Measurements from ENCODE around the gene GGNBP2.
A peak's percentile ranks its signal among the peaks of the same experiment; 100 is the strongest.

GGNBP2 gene

DNA sequence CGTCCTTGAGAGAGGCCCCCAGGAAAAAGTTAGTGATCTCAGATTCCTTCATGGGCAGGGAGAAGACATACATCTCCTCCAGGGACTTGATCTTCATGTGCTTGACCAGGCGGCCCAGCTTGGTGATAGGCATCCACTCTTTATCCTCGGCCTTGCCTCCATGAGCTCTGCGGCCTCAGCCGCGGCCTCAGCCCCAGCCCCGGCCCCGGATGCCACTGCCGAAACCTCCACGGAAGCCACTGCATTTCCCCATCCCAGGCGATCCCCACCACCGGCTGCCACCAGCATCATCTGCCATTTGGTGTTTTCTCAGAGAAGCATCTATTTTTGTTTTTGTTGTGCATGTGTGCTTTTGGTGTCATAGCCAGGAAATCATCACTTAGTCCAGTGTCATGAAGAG is 30.3 kb downstream of the GGNBP2 start:
- no peak for DNase-seq (ENCODE audit: low read depth)

DNA sequence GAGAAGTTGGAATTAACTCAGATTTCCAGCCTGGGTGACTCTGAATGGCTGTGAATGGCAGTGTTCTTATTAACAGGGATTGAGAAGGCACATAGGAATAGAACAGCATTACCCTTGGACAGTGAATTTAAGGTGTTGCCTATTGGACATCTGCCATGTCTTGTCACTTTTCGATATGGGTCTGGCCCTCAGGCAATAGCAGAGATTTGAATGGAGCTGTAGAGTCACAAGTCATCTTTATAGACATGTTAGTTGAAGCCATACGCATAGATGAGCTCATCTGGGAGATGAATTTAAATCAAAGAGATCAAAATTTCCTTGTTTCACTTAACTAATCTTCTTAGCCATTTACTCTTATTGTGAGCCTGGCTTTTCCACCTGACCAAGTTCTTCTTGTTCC is 32.1 kb downstream of the GGNBP2 start:
- DNase-seq (ENCODE audit: low read depth), result no peak

DNA sequence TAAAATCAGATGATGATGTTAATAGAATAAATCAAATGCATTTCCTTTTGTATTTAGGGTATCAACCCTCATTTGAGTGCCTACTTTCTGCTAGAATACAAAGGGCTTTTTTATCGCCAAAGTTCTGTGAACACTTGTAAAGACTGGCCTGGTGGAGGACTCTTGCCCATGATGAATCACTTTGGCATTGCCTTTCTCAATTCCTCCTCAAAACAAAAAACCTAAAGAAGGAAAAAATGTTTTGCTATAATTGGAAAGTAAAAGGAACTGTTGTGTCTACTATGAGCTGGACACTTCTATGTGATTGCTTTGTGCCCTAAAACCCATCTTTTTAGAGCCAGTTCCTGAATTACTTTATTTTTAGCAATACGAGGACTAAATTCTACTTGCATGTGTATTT is 34.0 kb downstream of the GGNBP2 start:
- DNase-seq (ENCODE audit: low read depth), result no peak

DNA sequence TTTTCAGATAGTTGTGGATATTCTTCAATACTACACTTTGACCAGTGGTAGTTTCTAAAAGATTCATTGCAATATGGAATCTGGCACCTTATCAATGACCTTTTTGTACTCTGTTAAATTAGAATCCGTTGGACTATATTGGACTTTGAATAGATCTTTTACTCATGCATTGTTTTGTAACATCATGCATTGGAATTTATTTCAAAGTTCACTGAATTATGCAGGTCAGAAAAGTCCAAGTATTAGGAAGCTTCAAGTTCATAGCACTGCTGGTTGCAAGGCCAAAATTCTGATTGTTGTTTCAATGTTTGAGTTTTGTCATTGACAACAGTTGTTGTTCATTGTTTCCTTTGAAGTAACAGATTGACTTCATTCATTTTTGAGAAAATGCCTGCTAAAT is 39.1 kb downstream of the GGNBP2 start:
- DNase-seq (ENCODE audit: low read depth), result no peak

DNA sequence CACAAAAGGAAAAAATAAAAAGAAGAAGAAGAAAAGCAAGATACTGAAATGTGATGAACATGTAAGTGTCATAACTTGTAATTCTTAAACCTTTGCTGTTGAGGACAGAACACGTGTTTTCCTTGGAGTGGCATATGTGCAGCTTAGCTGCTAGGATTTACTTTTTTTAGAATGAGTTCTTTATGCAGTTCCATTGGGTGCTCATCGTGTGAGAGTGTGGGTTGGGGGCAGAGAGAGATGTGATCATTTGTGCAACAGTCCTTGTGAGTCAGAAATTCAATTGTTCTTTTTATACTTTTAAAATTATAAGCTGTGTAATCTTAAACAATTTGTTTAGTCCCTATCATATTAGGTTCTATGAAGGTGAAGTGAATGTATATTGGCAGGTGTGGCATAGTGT is 41.4 kb downstream of the GGNBP2 start:
- DNase-seq (ENCODE audit: low read depth), result no peak

DNA sequence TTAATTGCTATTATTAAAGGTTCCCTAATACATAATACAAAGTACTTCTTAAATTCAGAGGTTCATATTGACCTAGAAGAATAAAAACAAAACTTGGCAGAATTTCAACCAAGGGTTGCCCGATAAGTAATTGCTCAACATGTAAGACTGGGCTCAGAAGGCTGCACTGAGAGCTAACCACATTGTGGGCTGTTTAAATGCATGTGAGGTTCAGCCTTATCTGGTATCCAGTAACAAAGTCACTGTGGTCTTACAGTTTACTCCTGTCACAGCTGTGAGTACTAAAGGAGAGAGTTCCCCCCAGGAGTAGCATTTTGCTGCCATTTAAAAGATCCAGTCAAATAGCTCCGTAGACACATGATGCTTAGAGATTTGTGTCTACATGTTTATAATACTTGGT is 45.4 kb downstream of the GGNBP2 start:
- DNase-seq (ENCODE audit: low read depth), result no peak

DNA sequence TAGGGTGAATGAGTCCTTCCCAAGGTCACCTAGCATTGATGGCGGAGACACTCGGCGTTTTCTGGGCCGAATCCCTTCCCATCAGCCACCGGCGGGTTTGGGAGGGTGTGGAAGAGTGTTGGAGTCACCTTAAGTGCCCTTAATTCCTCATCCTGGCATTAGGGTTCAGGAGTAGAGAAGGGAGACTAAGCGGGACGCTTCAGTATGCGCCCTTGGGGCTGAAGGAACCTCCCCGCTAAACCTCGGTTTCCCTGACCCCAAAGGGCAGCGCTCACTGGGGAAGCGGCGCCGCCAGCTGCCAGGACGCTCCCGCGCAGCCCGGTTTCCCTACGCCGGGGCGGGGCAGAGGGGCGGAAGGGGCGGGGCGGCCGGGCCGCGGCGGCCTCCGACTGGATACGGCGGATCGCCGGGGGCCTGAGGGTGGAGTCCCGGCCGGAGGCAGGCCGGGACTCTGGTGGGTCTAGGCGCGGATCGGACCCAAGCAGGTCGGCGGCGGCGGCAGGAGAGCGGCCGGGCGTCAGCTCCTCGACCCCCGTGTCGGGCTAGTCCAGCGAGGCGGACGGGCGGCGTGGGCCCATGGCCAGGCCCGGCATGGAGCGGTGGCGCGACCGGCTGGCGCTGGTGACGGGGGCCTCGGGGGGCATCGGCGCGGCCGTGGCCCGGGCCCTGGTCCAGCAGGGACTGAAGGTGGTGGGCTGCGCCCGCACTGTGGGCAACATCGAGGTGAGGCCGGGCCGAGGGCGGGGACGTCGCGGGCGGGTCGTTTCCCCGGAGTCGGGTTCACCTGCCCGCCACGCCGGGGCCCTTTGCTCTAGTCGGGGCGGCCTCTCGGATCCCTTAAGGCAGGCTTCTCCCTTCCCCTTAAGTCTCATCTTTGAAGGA is 47.0 kb downstream of the GGNBP2 start, which contains the start of gene DHRS11:
TSS of gene DHRS11 (plus strand) at position 446 of the 882 bp plus-strand sequence. CDS start at position 577, 131 bp downstream.
- no peak for DNase-seq (ENCODE audit: low read depth)

DNA sequence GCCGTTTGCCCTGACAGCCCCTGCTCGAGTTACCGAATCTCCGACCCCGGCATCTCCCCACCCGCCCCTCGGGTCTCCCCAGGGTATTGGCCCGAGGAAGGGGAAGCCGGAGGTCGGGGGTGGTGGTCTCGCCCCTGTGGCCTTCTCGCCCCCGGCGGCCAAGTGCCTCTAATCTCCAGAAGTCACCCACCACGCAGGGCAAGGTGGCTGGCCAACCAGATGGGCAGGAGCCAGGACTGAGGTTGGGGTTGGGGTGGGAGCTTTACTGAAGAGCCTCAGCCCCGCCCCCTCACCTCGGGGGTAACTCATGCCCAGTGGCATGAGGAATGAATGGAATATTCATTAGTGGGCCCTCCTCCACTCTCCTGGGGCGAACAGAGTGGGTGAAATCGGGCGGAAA is 47.6 kb downstream of the GGNBP2 start:
- no peak for DNase-seq (ENCODE audit: low read depth)

DNA sequence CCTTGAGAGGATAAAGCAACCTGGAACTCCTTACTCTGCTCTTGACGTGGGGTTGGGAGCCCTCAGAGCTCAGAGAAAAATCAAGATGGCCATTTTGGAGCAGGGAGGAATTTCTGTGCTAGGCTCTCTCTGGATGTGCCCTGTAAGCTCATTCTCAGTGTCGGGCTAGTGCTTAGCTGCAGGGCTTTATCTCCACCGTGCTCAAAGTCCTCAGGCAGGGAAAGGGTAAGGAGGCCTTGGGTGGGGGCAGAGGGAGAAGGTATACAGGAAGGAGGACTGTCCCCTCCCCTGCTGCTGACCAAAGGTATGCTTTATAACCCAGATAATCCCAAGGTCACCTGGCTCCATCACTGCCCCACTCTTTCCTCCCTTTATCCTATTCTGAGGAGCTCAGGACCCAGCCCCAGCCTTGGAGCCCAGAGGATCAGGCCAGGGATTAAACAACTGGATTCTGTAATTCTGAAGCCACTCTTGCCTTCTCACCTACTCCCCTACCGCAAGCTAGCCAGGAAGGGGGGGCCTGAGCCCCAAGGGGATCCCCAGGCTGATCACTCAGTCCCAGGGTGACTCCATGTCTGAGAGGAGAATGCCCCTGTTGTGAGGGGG is 48.1 kb downstream of the GGNBP2 start:
- no peak for DNase-seq (ENCODE audit: low read depth)

DNA sequence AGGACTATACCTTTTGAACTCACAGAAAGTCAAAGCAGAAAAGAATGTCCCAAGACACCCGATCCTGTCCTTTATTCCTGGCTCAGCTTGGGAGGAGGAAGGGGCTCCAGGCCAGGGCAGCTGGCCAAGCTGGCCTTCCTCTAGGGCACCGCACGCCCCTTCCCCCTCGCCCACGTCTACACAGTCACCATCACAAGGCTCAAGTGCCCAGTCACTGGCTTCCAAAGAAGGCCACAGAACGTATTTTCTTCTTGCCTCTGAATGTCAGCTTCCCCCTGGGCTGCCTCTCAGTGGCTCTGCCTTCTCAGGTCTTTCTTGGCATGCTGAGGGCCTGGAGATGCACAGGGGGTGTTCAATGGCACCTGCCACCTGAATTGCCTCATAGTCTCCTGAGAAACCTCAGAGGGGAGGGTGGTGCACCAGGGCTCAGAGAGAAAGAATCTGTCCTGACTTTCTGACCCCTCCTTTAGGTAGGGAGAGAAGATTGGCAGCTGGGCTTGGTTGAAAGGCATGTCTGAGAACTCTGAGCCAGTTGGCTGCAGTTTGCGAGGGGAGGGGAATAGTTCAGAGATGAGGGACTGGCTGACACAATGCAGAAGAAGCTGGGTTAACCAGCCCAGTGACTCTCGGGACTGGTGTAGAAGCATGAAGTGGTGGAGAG is 49.1 kb downstream of the GGNBP2 start:
- no peak for DNase-seq (ENCODE audit: low read depth)

DNA sequence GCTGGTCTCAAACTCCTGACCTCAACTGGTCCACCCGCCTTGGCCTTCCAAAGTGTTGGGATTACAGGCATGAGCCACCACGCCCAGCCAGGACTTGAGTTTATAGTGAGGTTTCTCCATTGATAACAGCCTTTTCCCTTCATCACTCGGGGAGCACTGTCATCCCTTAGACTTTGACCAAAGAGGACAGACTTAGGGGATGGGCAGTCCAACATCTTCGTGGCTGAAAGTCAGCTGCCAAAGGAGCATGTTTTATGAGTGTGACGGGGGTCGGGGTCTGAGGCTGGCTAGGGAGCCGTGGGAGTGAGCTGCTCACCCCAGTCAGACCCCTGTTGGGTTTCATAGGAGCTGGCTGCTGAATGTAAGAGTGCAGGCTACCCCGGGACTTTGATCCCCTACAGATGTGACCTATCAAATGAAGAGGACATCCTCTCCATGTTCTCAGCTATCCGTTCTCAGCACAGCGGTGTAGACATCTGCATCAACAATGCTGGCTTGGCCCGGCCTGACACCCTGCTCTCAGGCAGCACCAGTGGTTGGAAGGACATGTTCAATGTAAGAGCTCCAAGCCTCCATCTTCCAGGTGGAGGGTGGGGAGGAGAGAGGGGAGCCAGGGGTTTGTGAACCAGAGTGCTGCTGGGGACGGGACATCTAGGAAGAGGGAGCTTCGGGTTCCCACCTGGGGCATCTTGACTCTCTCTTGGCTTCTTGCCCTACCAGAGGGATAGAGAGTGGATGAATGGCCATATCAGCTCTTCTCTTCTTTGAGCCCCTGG is 50.1 kb downstream of the GGNBP2 start:
- DNase-seq (ENCODE audit: low read depth), result no peak

DNA sequence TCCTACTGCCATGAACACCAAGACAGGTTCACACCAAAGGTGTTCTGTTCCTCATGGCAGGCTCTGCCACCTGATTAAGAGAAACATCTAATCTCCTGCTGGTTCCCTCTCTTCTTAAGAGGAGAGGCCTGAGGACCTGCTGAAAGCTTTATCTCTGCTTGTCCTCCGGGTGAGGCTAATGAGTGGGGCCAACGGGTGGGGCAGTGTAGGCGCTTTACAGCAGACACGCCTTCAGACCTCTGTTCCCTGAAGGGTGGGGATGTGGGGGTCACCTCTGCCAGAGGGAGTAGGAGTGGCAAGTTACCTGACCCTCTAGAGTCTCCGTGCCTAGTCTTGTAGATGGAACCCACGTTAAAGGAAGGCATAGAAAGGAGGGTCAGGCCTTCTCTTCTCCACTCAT is 52.5 kb downstream of the GGNBP2 start:
- DNase-seq (ENCODE audit: low read depth), result no peak

DNA sequence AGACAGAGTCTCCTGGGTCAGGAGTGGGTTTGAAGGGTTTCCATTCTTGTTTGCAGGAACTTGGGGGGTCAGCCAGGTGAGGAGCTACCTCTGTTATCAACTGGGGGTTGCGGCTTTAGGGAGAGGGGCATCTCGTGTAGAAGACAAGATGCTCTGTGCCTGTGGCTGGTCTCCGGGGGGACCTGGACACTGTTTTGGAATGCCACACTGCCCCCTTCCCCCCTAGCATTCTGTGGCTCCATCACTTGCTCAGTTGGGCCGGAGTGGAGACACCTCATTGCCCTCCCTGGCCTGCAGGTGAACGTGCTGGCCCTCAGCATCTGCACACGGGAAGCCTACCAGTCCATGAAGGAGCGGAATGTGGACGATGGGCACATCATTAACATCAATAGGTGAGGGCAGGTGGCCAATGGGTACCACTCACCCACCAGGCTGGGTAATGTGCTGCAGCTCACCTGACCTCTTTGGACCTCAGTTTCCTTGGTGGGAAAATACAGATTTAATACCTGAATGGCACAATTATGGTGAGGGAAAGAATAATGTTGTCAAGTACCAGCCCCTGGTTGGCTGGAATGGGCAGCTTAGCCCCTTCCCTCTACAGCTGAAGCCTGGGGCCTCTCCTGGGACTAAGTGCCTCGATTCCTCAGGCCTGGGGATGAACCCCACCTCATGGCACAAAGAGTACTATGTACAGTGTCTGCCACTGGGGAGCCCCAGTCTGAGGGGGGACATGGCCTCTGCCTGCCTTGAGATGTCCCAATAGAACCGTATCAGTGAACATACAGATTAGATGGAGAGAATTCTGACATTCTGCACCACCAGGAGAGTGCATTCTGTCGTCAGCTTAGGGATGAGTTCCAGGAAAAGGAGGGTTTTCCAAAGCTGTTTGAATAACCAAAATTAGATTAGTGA is 53.4 kb downstream of the GGNBP2 start:
- DNase-seq (ENCODE audit: low read depth), result no peak

DNA sequence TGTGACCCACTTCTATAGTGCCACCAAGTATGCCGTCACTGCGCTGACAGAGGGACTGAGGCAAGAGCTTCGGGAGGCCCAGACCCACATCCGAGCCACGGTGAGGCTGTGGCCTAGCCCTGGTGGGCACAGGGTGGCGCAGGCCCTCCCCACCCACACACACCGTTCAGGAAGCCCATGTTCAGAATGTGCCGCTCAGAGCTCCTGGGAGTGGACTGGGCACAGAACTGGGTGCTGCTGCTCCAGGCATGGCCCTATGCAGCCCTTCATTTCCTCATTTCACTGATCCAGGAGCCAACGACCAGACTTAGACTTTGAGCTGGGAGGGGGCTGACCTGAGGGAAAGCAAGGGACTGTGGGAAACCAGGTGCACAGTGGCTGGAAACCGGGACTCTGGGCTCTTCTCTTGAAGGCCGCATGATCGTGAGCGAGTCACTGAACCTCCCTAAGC is 54.3 kb downstream of the GGNBP2 start:
- no peak for DNase-seq (ENCODE audit: low read depth)

DNA sequence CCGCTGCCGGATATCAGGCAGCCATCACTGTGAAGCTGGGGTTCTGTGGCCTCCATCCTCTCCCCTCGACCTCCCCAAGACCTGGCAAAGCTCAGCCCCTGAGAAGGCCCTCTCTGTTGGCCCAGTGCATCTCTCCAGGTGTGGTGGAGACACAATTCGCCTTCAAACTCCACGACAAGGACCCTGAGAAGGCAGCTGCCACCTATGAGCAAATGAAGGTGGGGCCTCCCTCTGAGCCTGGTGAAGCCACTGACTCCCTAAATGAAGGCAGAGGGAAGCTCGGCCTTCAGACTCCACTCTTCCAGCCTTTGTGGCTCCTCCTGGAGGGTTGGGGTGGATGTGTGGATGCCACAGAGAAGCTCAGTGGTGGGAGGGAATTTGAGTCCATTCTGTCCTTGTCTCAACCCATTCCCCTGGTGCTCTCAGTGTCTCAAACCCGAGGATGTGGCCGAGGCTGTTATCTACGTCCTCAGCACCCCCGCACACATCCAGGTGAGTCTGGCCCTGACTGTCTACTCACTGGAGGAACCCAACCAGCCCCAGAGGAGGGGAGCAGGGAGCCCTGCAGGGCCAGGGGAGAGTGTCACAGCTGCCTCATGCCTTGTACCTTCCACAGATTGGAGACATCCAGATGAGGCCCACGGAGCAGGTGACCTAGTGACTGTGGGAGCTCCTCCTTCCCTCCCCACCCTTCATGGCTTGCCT is 55.0 kb downstream of the GGNBP2 start:
- DNase-seq (ENCODE audit: low read depth), result no peak

DNA sequence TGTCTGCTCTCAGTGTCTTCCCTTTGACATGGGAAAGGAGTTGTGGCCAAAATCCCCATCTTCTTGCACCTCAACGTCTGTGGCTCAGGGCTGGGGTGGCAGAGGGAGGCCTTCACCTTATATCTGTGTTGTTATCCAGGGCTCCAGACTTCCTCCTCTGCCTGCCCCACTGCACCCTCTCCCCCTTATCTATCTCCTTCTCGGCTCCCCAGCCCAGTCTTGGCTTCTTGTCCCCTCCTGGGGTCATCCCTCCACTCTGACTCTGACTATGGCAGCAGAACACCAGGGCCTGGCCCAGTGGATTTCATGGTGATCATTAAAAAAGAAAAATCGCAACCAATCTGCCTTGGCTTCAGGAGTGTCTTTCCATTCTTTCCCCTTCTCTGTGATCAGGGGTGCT is 55.7 kb downstream of the GGNBP2 start:
- DNase-seq (ENCODE audit: low read depth), result no peak

DNA sequence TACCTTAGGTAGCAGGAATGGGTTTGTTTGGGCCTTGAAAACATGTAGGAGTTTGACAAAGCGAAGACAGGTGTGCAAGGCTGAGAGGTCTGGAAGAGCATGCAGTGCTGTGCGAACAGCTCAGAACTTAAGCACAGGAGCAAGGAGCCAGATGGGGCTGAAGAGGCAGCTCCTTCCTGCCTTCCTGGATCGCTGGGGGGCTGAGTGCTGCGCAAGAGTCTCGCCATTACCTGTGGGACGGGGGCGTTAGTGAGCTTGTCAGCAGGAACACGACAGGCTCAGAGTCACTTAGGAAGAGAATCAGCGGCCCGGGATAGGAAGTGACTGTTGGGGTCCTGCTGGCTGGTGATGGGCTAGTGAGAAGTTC is 56.2 kb downstream of the GGNBP2 start:
- DNase-seq (ENCODE audit: low read depth), result no peak

DNA sequence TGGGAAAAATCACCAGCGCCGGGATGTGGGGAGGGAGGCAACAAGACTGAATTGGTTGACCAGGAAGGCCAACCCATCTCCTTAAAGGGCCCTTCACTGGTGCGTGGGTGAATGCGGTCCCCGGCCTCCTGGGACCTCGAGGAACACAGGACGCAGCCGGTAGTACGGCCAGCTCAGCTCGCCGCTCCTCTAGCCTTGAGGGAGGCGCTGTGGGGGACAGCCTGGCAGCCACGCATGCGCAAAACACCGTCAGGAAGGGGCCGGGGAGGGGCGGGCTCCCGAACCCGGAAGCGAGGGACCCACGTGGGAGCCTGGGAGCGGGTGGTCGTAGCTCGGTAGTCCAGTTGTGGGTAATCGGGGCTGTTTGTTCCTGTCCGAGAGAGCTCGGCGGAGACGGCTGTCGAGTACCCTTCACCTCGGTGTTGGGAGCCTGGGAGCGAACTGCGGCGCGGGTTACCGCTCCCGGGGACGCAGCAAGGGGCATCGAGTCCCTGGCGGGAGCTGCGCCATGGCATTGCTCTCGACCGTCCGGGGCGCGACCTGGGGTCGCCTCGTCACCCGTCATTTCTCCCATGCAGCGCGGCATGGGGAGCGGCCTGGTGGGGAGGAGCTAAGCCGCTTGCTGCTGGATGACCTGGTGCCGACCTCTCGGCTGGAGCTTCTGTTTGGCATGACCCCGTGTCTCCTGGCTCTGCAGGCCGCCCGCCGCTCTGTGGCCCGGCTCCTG is 56.7 kb downstream of the GGNBP2 start, which contains the start of gene MRM1:
TSS of gene MRM1 (plus strand) at position 281 of the 727 bp plus-strand sequence. CDS start at position 509, 228 bp downstream.
- DNase-seq (ENCODE audit: low read depth), result peak; percentile 72

DNA sequence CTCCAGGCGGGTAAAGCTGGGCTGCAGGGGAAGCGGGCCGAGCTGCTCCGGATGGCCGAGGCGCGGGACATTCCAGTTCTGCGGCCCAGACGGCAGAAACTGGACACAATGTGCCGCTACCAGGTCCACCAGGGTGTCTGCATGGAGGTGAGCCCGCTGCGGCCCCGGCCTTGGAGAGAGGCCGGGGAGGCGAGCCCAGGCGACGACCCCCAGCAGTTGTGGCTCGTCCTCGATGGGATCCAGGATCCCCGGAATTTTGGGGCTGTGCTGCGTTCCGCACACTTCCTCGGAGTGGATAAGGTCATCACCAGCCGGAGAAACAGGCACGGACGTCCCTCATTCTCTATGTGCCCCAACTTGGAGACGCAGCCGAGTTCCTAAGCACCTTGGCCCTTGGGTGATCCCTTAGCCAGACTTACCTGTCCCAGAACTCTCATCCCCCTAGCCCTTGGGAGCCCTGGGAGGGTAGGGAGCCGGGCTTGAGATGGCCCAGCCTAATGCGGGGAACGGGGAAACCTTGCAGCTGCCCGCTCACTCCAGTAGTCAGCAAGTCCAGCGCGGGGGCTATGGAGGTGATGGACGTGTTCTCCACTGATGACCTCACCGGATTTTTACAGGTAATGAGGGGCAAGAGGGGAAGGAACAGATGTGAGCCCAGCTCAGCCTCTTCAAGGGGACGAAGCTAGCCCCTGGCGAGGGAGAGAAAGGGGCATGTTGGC is 57.5 kb downstream of the GGNBP2 start:
- DNase-seq (ENCODE audit: low read depth), result no peak

Measured in HS-27A (cell line).